Esophagus mucosa (tissue), 1 donor: ENCODE measurements around the gene EDA2R. TPM values are rescaled to one million over a fixed set of nuclear protein-coding genes. Genes with fewer than 3 reads are reported as not detected.

Experiments
- ATAC-seq: fragments of 200-7000 bp; cut with Tn5 transposase; one replicate; pipeline ENCODE4 v1.9.1; 2020
- total RNA-seq: library from RNA; stranded (reverse); gene quantifications from one replicate; pipeline ENCODE4 v1.2.4, GENCODE V29; 2023
- donor health status: DM: yes; HTN: yes; CAD: no.

EDA2R gene
- total RNA-seq = 0.72 TPM

GRCh38 chrX:66638591-66639500 is at the start of gene EDA2R:
Gene EDA2R, minus strand, starts transcription at chrX:66639078. Its CDS starts 23,058 bp downstream, at chrX:66616020.
- ATAC-seq = peak; percentile 84

GRCh38 chrX:66684196-66684595 is 45.3 kb upstream of the EDA2R start:
- no peak for ATAC-seq

- ATAC-seq = no peak
Measured at GRCh38 chrX:66680451-66680850, 41.6 kb upstream of the EDA2R start.

- no peak for ATAC-seq
Measured at GRCh38 chrX:66677430-66677829, 38.6 kb upstream of the EDA2R start.

GRCh38 chrX:66676990-66677389 is 38.1 kb upstream of the EDA2R start:
- ATAC-seq = no peak

GRCh38 chrX:66676413-66676812 is 37.5 kb upstream of the EDA2R start:
- ATAC-seq = no peak

- ATAC-seq = no peak
Measured at GRCh38 chrX:66675541-66675940, 36.7 kb upstream of the EDA2R start.

GRCh38 chrX:66674506-66674905 is 35.6 kb upstream of the EDA2R start:
- no peak for ATAC-seq

GRCh38 chrX:66672106-66672505 is 33.2 kb upstream of the EDA2R start:
- ATAC-seq = no peak

- no peak for ATAC-seq
Measured at GRCh38 chrX:66654411-66654810, 15.5 kb upstream of the EDA2R start.

- no peak for ATAC-seq
Measured at GRCh38 chrX:66635360-66635759, 3.5 kb downstream of the EDA2R start.

GRCh38 chrX:66634272-66634671 is 4.6 kb downstream of the EDA2R start:
- ATAC-seq = no peak

GRCh38 chrX:66633541-66633940 is 5.3 kb downstream of the EDA2R start:
- no peak for ATAC-seq

- no peak for ATAC-seq
Measured at GRCh38 chrX:66632981-66633380, 5.9 kb downstream of the EDA2R start.

- no peak for ATAC-seq
Measured at GRCh38 chrX:66632473-66632872, 6.4 kb downstream of the EDA2R start.

GRCh38 chrX:66625525-66625924 is 13.4 kb downstream of the EDA2R start:
- ATAC-seq = no peak

GRCh38 chrX:66622209-66622608 is 16.7 kb downstream of the EDA2R start:
- ATAC-seq = no peak

GRCh38 chrX:66616944-66617343 is 21.9 kb downstream of the EDA2R start:
- no peak for ATAC-seq

GRCh38 chrX:66602381-66602938 is 36.4 kb downstream of the EDA2R start:
- no peak for ATAC-seq

- no peak for ATAC-seq
Measured at GRCh38 chrX:66601522-66601921, 37.4 kb downstream of the EDA2R start.

GRCh38 chrX:66579219-66579618 is 59.7 kb downstream of the EDA2R start:
- no peak for ATAC-seq

GRCh38 chrX:66553973-66554372 is 84.9 kb downstream of the EDA2R start:
- no peak for ATAC-seq

GRCh38 chrX:66547847-66548369 is 91.0 kb downstream of the EDA2R start:
- ATAC-seq = no peak
